Measurements from ENCODE around the gene ITPK1.

DNA sequence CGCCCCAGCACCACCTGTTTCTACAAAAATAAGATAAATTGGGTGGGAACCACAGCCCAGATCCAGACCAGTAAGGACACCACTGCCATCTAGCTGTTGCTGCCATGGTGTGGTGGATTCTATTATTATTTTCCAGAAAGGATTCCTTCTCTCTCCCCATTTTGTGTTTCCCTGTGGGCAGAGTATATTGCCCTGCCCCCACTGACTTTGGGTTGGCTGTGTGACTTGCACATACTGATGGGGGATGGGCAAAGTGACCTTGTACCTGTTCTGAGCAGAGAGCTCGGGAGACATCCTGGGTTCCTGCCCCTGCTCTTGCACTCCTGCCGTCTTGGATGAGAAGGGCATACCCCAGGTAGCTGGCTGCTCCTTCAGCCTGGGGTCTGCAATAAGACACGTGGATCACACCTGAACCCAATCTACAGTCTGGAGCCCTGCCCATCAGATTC, 44.7 kb upstream of the ITPK1 start:
- TF ChIP-seq, protein P1, sequence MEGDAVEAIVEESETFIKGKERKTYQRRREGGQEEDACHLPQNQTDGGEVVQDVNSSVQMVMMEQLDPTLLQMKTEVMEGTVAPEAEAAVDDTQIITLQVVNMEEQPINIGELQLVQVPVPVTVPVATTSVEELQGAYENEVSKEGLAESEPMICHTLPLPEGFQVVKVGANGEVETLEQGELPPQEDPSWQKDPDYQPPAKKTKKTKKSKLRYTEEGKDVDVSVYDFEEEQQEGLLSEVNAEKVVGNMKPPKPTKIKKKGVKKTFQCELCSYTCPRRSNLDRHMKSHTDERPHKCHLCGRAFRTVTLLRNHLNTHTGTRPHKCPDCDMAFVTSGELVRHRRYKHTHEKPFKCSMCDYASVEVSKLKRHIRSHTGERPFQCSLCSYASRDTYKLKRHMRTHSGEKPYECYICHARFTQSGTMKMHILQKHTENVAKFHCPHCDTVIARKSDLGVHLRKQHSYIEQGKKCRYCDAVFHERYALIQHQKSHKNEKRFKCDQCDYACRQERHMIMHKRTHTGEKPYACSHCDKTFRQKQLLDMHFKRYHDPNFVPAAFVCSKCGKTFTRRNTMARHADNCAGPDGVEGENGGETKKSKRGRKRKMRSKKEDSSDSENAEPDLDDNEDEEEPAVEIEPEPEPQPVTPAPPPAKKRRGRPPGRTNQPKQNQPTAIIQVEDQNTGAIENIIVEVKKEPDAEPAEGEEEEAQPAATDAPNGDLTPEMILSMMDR (conservative IDR thresholded peaks at IDR 0.05; ENCODE audit: low read depth, low read length), result peak; percentile 57
- TF ChIP-seq EZH2phosphoT487 (IDR thresholded peaks at IDR 0.05; ENCODE audit: borderline replicate concordance, low read length), result no peak

Data from PC-3 (cell line).